Hepatocyte (in vitro differentiated cells): ENCODE measurements around the gene PNMA8C.

Source experiments
- CTCF ChIP-seq: fragments of 200-600 bp; sonication (generic); IDR thresholded peaks from 2 replicates; pipeline ENCODE4 v1.5.1; 2016; ENCODE audit warnings: antibody characterized with exemption, mild to moderate bottlenecking; ENCODE audit not compliant: poor library complexity
- EZH2 ChIP-seq: fragments of 200-600 bp; sonication (generic); IDR thresholded peaks from 2 replicates; pipeline ENCODE4 v1.6.1; 2016; ENCODE audit warnings: antibody characterized with exemption, mild to moderate bottlenecking, borderline replicate concordance
- EZH2phosphoT487 ChIP-seq: fragments of 200-600 bp; sonication (generic); IDR thresholded peaks from one replicate; pipeline ENCODE4 v1.6.1; 2018; ENCODE audit warnings: antibody characterized with exemption, mild to moderate bottlenecking, low read depth, moderate library complexity; ENCODE audit not compliant: unreplicated experiment, severe bottlenecking

GRCh38 chr19:46475986-46476385 lies 47.2 kb upstream of the PNMA8C start:
- TF ChIP-seq CTCF (no peak), EZH2 (no peak), EZH2phosphoT487 (no peak)
